Occipital lobe (tissue), 2 donors: ENCODE measurements around the gene SETD3. TPM values are rescaled to one million over a fixed set of nuclear protein-coding genes. Genes with fewer than 3 reads are reported as not detected.

Source experiments
- DNase-seq: peaks from one replicate; lab custom pipeline; 2025; lab: John Stamatoyannopoulos, UW
- total RNA-seq: library from RNA; depleted of rRNA; stranded (reverse); fragments of >200 nt; gene quantifications from one replicate; pipeline ENCODE4 v1.2.3, GENCODE V29; 2014

SETD3 gene
- total RNA-seq, 1 donor from 2014 or later = 78.8 TPM

DNA sequence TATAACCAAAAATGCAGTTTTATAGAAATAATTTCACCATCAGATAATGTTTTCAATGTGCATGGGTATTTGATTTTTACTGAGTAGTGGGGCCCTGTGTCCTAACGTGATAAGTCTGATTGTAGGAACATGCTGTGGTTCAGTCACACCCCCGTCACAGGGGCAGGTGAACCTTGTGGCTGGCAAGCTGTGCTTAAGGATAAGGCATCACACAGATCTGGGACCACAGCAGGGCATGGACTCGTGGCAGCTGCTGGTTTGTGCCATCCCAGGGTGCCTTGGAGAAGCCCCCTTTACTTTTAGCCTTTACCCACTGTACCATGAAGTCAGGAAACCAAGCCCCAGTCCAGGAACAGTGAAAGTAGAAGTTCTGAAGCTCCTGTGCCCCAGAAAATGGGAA lies 17.2 kb upstream of the SETD3 start:
- no peak for DNase-seq

DNA sequence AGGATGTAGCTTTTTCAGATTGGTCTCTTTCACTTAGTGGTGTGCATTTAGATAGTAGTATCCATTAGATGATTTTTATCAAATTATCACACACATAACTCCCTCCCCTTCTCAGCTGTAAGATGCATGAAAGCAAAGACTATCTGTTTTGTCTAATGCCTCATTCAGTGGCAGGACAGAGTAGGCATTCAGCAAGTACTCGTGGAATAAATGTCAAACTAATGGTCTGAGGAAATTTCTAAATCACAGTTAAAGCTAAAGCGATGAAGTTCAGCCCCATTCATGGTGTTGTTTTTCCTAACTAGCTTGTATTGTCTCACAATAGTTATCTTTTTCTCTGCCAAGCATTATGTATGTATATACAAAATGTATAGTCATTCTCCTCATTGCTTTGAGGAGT lies 16.7 kb upstream of the SETD3 start:
- no peak for DNase-seq

DNA sequence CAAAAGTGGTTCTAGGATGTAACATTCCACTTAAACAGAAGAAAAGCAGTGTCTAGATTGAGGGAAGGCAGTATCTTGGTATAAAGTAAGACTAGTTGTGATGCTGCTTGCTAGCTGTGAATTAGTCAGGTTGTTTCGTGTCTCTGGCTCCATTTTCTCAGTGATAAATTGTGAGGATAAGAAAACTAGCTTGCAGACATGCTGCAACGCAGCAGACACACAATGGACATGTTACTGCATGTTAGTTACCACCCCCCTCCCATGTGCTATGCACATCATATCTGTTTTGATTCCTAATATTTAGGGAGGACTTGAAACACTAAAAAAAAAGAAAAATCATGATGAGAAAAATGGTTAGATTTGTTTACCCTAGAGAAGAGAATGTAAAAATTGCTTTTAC lies 3.4 kb upstream of the SETD3 start:
- DNase-seq = no peak

DNA sequence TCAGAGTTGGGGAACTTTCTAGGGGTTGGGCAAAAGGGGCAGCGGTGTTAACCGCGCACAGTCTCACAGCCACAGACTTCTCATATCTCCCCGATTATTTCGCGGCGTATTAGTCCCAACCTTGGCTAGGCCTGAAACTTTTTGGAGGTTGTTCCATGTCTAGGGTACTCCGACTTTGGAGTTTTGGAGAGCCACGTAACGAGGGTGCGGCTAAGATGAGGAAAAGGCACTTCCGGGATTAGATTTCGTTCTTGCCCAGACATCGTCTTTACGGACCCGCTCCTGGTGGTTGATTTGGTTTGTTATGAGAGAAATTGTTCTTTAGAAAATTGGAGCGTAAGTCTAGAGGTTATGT lies 1.1 kb upstream of the SETD3 start:
- no peak for DNase-seq

DNA sequence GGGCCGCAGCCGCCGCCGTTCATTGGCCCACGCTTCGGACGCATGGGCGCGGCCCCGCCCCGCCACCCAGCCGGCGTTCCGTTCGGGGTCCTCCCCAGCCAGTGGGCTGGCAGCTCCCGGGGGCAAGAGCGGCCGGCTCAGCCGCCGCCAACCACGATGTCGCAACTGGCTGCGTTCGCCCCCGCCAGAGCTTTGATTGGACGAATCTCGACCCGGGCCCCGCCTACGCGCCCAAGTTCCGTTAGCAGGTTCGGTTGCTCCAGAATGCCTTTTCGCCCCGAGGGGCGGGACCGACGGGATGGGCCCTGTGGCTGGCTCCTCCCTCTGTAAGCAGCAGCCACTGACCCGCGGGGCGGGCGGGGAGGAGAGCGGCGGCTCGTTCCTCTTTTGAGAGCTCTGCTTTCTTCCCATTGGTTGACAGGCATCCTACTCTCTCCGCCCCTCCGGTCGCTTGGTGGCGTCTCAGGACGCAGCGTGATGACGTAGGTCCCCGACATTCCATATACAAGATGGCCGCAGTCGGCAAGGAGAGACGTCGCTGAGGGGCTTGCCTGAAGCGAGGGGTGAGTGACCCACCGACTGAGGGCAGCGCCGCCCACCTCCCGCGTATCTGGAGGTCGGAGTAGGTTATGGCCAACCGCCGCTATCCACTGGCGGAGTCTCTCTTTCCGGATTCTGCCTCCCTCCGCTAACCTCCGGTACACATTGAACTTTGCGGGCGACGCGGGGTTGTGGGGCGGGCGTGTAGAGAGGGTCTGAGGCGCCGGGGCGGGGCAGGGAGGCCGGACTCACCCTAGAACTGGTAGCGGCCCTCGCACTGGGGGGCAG lies 472 bp upstream of the SETD3 start, which contains the start of gene CCNK:
TSS of gene CCNK (plus strand) at position 493 of the 828 bp plus-strand sequence. CDS start 11,269 bp downstream, outside the sequence.
- peak; percentile 100 for DNase-seq

DNA sequence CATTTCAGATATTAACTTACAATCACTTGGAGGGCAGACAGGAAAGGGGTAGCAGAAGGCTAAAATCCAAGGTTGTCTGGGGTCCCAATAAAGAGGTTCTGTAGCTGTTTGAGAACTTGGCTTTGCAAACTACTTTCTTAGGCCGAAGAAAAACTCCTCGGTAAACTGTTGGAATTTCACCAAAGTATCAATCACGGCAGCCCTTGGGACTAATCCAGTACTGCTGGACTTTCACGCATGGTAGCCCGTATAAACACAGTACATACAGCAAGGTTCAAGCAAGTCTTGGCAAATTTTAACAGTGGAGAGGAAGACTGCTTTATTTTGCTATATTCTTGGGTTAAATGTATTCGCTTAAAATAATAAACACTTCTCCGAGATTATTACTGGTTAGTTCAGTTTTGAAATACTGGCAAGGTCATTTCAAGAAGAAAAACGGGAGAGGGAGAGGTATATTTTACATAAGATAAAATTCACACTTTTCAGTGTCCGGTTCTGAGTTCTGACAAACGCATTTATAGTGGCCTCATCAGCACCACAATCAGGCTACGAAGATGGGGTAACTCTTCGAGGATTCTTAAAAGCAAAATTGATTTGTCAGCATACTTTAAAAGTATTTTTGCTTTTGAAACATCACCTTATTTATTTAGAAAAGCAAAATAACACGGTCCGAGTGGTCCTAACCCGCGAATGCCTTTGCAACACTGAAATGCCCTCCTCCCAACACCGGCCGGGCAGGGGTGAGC lies 1.3 kb downstream of the SETD3 start:
- DNase-seq = no peak

DNA sequence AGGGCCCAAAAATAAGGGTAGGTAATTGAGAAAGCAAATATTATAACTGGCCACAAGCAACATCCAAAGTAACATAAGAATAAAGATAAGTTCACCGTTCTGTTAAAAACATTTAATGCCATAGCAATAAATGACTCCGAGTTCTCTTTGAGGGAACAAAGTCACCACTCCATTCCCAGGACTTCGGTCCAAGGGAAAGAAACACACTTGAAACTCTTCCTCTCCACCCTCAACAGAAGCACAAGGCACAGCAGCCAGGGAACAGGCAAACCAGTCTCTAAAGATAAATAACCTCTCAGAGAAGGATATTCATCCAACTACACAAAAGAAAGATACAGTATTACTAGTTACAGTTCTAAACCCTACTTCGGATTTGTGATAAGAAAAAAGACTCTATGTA lies 2.5 kb downstream of the SETD3 start:
- no peak for DNase-seq

DNA sequence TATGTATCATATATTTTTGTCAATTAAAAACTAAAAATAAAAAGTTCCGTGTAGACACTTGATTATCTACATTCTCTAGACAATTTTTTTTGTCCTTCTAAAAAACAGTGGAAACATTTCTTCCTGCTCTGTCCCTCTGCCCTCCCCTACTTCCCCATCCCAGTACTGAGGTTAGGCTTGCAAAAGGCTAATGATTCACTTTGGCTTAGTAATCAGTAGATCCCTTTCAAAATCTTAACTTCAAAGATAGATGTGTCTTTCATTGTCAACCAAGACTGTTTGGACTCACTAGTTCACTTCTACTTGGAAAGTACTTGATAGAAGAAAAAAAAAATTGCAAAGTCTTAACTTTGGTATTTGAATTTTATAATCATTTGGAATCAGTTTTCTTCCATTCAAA lies 3.8 kb downstream of the SETD3 start:
- no peak for DNase-seq

DNA sequence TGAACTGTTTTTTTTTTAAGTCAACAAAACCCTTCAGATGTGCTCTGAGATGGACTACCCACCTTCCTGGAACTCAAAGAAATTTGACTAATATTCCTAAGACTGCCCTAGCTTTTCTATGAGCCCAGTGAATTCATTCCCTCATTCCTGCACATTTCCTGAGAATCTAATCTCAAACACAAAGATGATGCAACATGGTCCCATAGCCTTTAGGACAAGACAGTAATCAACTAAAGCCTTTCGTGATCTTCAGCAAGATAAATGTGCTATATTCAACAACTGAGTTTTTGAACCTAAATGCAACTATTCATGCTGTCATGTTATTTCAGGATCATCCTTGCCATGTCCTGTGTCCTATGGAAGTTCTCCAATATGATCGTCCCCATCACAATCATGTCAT lies 5.0 kb downstream of the SETD3 start:
- DNase-seq = no peak

DNA sequence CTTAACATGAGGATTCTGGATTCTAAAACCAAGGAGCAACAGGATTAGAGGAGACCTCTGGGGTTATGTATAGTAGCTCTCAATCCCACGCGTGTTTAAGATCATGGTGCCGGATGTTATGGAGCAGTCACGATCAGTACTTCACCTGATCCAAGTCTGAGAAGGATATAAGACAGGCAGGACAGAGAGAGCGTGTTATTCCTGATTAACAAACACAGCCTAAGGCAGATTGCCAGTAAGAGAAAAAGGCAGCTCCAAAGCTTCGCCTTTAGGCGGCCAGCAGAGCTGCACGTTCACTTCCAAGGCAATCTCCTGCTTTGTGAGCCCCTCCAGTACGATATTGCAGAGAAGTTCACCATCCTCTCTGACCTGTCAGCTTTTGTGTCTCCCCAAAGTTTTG lies 5.5 kb downstream of the SETD3 start:
- no peak for DNase-seq

DNA sequence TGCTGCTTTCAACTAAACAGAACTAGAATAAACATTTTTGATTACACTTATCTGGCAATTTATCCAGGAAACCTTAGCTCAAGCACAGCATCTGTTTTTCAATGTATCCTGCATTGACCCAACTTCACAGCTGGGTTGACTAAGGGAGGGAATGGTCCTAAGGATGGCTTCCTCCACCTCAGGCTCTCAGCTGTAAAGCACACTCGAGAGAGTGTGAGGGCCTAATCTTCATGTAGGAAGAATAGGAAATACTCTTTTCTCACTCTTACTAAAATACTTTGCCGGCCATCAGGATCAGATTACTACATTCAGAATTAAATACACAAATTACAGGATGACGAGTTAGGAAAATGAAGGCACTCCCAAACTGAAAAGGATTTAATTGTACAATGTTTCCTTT lies 7.2 kb downstream of the SETD3 start:
- DNase-seq = no peak

DNA sequence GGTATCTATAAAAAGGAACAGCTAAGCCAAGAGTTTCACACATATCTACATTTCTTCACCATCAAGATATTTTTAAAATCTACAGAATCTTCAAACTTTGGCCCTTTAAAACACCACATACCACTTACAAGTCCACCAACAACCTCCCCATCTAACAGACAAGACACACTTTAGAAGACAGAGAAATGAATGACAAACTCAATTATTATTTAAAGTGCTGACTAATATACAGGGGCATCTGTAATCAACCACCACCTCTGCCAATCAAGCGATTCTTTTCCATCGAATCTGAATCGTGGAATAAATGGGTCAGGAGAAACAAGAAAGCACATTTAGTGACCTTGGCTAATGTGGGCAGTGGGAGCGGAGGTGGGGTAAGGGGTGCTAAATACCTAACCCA lies 7.7 kb downstream of the SETD3 start:
- no peak for DNase-seq

DNA sequence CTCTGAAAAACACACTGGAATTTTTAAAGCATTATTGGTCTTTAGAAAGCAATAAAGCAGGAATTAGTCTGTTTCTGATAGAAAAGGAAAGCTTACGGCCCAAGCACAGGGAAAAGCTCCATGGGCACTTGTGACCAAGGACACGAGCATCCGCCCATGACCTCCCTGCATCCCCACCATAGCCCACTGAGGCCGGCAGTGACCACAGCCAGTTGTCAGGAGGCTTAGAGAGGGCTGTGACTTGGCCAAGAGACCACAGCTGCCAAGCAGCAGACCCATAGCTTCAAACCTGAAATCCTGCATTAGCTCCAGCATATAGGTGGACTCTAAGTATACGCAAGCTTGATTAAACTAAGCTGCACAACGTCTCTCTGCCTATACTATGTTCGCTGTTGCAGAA lies 8.9 kb downstream of the SETD3 start:
- no peak for DNase-seq

DNA sequence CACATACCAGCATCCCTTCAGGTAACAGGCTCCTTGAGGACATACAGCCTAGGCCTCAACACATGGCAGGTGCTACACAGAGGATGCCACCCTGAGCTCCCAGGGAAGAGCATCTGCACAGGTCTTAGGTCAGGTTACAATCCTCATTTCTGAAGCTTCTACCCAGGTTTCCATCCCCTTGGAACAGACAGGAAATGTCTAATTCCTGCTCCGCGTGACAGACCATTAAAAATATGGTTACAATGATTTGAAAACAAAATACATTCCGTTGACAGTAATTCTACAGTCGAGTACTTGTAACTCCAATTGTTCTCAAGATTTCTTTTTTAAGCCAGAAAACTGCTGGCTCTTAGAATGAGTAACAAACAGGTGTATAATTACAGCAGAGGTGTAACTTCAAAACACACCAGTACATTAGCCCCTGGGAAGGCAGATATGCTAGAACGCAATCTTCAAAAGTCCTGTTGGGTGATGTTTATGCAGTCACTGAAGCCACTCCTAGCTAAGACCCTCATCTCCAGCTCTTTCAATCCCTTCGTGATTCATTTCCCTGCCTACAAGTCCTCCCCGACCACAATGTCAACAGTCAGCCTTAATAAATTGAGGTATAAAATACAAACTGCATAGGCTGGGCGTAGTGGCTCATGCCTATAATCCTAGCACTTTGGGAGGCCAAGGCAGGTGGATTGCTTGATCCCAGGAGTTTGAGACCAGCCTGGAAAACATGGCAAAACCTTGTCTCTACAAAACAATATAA lies 11.6 kb downstream of the SETD3 start:
- no peak for DNase-seq

DNA sequence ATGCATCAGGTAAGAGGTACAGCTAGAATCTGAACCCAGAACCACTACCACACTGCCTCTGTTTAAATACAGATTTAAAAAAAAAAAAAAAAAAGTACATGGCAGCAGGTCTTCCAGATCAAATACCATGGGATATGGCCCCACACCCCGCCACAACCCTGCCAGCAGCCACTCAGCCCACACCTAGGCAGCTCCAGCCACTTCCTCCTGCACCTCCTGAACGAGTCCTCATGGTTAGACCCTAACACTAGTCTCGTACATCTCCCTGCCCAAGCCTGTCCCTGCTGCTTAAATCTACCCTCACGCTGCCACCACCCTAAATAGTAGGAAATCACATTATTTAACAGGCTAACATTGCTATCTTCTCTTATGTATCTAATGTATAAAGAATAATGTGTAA lies 12.6 kb downstream of the SETD3 start:
- no peak for DNase-seq

DNA sequence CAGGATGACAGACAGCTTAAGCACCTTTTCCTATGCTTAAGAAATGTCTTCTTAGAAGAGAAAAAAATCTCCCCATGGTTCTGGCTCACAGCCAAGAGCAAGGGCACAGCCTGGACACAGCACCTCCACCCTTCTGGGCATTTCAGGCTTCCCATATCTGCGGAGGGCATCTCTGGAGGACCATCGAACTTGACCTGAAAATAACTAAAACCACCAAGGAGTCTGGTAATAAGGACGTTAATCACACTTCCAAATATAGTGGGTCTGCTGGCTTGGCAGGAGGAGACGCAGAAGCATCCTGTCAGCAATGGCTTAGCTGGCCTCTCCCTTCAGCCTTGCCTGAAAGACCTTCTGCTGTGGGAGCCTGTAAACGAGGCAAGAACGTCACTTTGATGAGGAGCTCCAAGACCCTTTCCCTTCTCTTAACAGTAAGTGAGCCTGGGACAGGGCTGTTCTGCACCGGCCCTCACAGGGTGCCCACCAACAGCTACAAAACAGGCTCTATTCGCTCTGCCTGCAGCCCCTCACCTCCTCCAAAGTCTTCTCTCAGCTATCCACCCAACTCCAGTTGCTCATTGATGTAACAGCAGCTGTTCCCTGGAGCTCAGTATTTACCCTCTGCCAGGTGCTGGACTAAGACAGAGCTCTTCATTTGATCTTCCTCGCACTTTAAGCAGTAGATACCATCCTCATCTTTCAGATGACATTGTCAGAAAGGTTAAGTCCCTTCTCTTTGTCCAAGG lies 13.2 kb downstream of the SETD3 start:
- DNase-seq = no peak

DNA sequence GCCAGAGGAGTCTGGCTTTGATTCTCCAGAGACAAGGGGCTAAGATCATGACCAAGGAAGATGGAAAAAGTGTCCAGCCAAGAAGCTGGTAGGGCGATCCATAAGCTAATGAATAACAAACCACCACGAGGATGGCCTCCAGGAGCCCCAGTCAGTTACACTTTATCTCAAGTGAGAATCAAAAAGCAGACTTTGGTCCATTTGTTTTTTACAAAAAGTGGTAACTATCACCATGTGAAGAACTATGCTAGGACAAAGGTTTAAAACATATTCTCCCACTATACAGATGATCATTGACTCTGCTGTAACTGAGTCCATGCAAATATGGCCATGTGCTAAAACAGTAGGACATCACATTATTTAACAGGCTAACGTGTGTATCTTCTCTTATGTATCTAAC lies 13.9 kb downstream of the SETD3 start:
- no peak for DNase-seq

DNA sequence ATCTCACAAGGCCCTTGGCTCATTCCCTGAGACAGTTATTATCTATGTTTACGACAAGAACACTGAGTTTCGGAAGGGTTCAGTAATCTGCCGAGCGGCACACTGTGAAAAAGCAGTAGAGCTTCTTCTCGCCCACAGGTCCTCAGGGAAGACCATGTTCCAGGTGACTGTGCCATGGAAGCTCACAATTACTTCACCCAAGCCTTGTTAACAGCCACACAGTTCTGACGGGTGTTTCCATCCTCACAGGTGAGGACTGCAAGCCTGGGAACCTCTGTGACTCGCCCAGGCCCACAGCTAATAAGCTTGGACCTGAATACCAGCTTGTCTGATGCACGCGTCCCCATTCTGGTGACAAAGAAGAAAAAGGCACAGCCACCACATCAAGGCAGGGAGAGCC lies 15.4 kb downstream of the SETD3 start:
- DNase-seq = no peak

DNA sequence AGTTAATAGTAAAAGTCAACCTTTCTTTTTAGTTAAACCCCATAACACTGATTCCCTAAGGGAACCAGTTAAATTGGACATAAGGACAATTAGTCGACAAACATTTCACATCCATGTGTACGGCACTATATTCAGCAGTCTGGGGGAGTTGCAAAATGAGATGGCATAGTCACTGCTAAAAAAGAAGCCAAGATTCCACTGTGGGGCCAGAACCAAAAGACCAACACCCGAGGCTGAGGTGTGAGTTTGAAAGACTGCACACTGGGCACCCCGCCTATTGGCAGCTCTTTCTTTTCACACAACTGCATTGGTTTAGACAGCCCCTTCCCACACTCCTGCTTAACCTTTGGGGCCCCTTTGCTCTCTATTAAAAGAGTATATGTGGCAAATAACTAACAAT lies 16.7 kb downstream of the SETD3 start:
- no peak for DNase-seq

DNA sequence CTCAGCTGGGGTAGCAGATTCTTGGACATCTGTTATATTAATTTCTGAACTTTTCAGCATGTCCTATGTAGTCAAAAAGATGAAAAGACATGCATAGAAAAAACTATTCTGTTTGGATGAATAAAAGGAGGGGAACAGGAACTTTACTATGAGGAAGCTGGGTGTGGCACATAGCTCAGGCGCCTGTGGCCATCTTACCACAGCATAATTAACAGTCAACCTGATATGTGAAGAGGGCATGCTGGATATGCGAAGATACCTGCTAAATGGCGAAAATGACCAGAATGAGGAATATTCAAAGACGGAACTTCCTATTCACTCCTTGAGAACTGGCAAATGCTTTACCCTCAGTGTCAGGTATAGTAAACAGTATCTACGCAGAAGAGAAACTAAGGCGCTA lies 18.4 kb downstream of the SETD3 start:
- no peak for DNase-seq

DNA sequence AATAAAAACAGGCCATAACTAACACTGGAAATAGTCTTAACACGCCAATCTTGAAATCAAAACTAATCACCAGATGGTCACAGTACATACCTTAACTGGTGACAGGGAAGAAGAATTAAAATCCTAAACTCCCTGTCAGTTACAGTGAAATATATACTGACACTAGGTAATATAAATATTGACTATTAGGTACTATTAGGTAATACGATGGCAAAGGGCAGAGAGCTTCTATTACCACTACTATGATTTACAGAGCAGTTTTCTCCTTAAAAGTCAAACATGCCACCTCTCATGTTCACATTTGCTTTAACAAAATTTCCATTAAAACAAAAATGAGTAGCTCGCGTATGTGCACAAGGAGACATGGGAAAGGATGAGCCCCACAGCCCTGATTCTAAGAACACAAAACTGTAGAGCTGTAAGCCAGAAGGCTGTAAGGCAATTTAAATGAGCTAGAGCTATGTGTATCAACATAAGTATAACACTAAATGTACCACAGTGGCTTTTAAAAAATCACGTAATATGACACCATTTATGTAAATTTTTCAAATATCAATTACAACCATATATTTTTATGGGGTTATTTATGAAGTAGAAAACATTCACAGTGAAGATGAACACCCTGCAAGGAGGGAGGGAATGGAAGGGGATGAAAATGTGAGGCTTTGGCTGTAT lies 19.1 kb downstream of the SETD3 start:
- DNase-seq = no peak
